A673 (cell line): ENCODE measurements around the gene PPARA. TPM values are rescaled to one million over a fixed set of nuclear protein-coding genes. Genes with fewer than 3 reads are reported as not detected.

Source experiments
- BruUV-seq: library from RNA; stranded (reverse); fragments of 400-500 nt; replicated peaks from 2 replicates; lab custom pipeline; 2021; lab: Mats Ljungman, UMichigan
- CTCF ChIA-PET: fragments of 300-600 bp; sonication (Branson Sonifier 250); formaldehyde crosslinking; loops from one replicate; lab custom pipeline; 2022; ENCODE audit warnings: antibody characterized with exemption; lab: Charles Lee
- POLR2A ChIA-PET: fragments of 300-600 bp; sonication (Branson Sonifier 250); formaldehyde crosslinking; loops from one replicate; lab custom pipeline; 2022; ENCODE audit warnings: antibody characterized with exemption; ENCODE audit not compliant: low non-redundant PET; lab: Charles Lee
- DNase-seq: peaks from one replicate; pipeline ENCODE4 v3.0.0-alpha.2; 2015; ENCODE audit warnings: low spot score
- H3K27ac ChIP-seq: fragments of 200-600 bp; sonication (generic); 2 replicates; pipeline ENCODE4 v1.5.1; 2016; ENCODE audit warnings: mixed run types, low read depth, mild to moderate bottlenecking, mixed read lengths, antibody characterized with exemption, low read length; ENCODE audit not compliant: poor library complexity, severe bottlenecking
- H3K27me3 ChIP-seq: fragments of 200-600 bp; sonication (generic); replicated peaks from 2 replicates; pipeline ENCODE4 v1.6.1; 2017; ENCODE audit warnings: mixed run types, low read depth, mild to moderate bottlenecking, mixed read lengths, antibody characterized with exemption, low read length; ENCODE audit not compliant: insufficient read depth, poor library complexity
- H3K36me3 ChIP-seq: fragments of 200-600 bp; sonication (generic); 2 replicates; pipeline ENCODE4 v1.6.1; 2016; ENCODE audit warnings: mixed run types, mild to moderate bottlenecking, mixed read lengths, antibody characterized with exemption, low read length; ENCODE audit not compliant: insufficient read depth, poor library complexity, severe bottlenecking
- H3K4me1 ChIP-seq: fragments of 200-600 bp; sonication (generic); 2 replicates; pipeline ENCODE4 v1.6.1; 2017; ENCODE audit warnings: mixed run types, mild to moderate bottlenecking, mixed read lengths, antibody characterized with exemption, low read length; ENCODE audit not compliant: insufficient read depth, poor library complexity, severe bottlenecking
- H3K4me3 ChIP-seq: fragments of 200-600 bp; sonication (generic); 2 replicates; pipeline ENCODE4 v1.5.1; 2016; ENCODE audit warnings: low read depth, mixed run types, mild to moderate bottlenecking, mixed read lengths, low read length; ENCODE audit not compliant: poor library complexity, severe bottlenecking
- H3K9me3 ChIP-seq: fragments of 200-600 bp; sonication (generic); 2 replicates; pipeline ENCODE4 v1.6.1; 2016; ENCODE audit warnings: mixed run types, low read depth, mild to moderate bottlenecking, mixed read lengths, antibody characterized with exemption, low read length; ENCODE audit not compliant: poor library complexity, severe bottlenecking
- EZH2 ChIP-seq: fragments of 200-600 bp; sonication (generic); IDR thresholded peaks from 2 replicates; pipeline ENCODE4 v1.6.1; 2017; ENCODE audit warnings: borderline replicate concordance, low read depth, mild to moderate bottlenecking, mixed read lengths, antibody characterized with exemption, low read length; ENCODE audit not compliant: poor library complexity, severe bottlenecking
- intact Hi-C: fragments of 100-400 bp; cut with micrococcal nuclease; formaldehyde crosslinking; loops from one replicate; pipeline ENCODE4 v1.10.0; 2022; ENCODE audit not compliant: unreplicated experiment
- total RNA-seq: library from RNA; stranded (reverse); gene quantifications from 2 replicates; pipeline ENCODE4 v1.2.3, GENCODE V29; 2021
- TF ChIP-seq, protein P1 (sequence below): fragments of 300-800, 200-600 bp; sonication (generic); conservative IDR thresholded peaks from 2 replicates; pipeline ENCODE4 v1.5.1; 2017; ENCODE audit warnings: low read depth, mild to moderate bottlenecking, antibody characterized with exemption, low read length, moderate library complexity, mixed read lengths

PPARA gene
- total RNA-seq, 1 experiment from 2014 or later = 2.0 TPM

DNA sequence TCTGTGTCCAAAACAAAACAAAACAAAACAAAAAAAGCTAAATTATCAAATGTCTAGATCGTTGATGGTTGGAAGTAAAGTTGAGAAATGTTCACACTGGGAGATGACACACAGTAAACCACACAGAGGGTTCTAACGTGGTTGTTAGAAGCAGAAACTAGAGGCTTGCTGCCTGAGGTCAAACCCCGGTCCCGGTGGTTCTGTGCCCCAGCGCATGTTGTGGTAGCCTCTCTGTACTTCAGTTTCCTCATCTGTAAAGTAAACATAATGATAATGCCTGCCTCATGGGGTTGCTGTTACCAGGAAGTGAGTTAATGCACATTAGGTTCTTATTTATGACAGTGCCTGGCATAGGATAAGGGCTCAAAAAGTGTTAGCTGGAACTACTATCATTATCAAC is 33.4 kb downstream of the PPARA start:
- DNase-seq = no peak
- H3K36me3 ChIP-seq = no peaks in the 10 kb centered on the region
- H3K4me3 ChIP-seq = no peak overlapping the region
- H3K27ac ChIP-seq = no peak overlapping the region
- intact Hi-C loops = no loop called here
- ChIA-PET POLR2A (no interaction called here), CTCF (no interaction called here)
- TF ChIP-seq EZH2 = no peak
- TF ChIP-seq, protein P1, sequence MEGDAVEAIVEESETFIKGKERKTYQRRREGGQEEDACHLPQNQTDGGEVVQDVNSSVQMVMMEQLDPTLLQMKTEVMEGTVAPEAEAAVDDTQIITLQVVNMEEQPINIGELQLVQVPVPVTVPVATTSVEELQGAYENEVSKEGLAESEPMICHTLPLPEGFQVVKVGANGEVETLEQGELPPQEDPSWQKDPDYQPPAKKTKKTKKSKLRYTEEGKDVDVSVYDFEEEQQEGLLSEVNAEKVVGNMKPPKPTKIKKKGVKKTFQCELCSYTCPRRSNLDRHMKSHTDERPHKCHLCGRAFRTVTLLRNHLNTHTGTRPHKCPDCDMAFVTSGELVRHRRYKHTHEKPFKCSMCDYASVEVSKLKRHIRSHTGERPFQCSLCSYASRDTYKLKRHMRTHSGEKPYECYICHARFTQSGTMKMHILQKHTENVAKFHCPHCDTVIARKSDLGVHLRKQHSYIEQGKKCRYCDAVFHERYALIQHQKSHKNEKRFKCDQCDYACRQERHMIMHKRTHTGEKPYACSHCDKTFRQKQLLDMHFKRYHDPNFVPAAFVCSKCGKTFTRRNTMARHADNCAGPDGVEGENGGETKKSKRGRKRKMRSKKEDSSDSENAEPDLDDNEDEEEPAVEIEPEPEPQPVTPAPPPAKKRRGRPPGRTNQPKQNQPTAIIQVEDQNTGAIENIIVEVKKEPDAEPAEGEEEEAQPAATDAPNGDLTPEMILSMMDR = no peak
- BruUV-seq = no TSS peak
- no peaks in the 10 kb centered on the region for H3K27me3 ChIP-seq
- peaks cover 17% of the 10 kb centered on the region for H3K9me3 ChIP-seq
- H3K4me1 ChIP-seq = no peaks in the 10 kb centered on the region

DNA sequence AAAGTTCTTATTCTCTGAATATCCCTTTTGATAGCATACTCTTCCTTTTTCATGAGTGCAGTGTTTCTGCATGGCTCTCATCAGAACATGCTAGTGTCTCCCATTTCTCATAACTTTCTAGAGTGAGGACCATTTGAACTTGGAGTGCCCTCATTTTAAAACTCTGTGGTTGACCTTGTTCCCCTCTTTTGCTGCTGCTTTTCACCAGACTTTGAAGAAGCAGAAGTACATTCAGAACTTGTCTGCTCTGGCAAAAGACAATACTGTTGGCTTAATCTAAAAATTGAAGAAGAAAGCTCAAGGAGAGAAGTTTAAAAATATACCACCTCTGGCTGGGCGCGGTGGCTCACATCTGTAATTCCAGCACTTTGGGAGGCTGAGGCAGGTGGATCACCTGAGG is 35.0 kb downstream of the PPARA start:
- TF ChIP-seq, protein P1 = no peak
- no peak for TF ChIP-seq EZH2
- Histone ChIP-seq H3K9me3 (peaks cover 8% of the 10 kb centered on the region), H3K4me1 (no peaks in the 10 kb centered on the region), H3K27me3 (no peaks in the 10 kb centered on the region), H3K36me3 (no peaks in the 10 kb centered on the region), H3K27ac (no peak overlapping the region), H3K4me3 (no peak overlapping the region)
- CTCF ChIA-PET = no interaction called here
- POLR2A ChIA-PET = no interaction called here
- BruUV-seq = no TSS peak
- DNase-seq = no peak
- intact Hi-C loops = no loop called here

DNA sequence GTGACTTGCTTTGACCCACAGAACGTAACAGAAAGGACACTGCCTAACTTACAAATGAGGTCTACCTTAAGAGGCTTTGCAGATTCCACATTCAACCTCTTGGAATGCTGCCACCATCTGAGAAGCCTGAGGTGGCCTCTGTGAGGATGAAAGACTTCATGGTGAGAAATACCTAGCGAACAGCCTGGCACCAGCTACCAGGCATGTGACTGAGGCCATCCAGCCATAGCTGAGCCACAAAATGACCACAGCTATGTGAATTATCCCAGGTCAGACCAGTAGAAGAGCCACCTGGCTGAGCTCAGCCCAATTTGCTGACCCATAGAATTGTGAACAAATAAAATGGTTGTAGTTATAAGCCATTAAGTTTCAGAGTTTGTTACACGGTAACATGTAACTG is 37.5 kb downstream of the PPARA start:
- no peak overlapping the region for H3K4me3 ChIP-seq
- H3K9me3 ChIP-seq = no peaks in the 10 kb centered on the region
- ChIA-PET CTCF (no interaction called here), POLR2A (no interaction called here)
- no peaks in the 10 kb centered on the region for H3K4me1 ChIP-seq
- H3K27me3 ChIP-seq = no peaks in the 10 kb centered on the region
- DNase-seq = no peak
- H3K36me3 ChIP-seq = no peaks in the 10 kb centered on the region
- TF ChIP-seq, protein P1 = no peak
- no peak for TF ChIP-seq EZH2
- no TSS peak for BruUV-seq
- intact Hi-C loops = no loop called here
- no peak overlapping the region for H3K27ac ChIP-seq
